Activated CD4-positive, alpha-beta T cell treated with anti-CD3 and anti-CD28 coated beads for 1 hour (primary cell): Measurements from ENCODE around the gene ATP6V0A4.
"Not testable (repeated sequence)": the region's sequence is repeated elsewhere in the genome, so short reads cannot be mapped to it uniquely, and the experiment has no call there.

Experiments
- DNase-seq: peaks from one replicate; pipeline ENCODE4 v3.0.0-alpha.2; 2020

ATP6V0A4 gene

DNA sequence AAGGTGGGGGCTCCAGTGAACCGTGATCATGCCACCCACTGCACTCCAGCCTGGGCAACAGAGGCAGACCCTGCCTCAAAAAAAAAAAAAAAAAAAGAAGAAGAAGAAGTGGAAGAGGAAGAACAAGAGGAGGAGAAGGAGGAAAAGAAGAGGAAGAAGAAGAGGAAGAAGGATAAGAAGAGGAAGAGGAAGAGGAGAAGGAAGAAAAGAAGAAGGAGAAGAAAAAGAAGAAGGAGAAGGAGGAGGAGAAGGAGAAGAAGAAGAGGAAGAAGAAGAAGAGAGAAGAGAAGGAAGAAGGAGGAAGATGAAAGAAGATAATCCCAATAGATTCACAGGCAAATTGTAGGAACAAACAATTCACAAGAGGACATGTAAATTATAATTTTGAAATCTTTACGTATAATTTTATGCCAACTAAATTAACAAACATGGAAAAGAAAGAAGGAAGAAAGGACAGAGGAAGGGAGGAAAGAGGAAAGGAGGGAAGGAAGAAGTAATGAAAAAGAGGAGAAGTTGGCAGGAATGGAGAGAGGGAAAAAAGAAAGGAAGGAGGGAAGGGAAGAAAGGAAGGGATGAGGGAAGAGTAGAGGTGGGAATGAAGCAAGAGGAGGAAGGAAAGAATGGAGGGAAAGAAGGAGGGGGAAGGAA is 100.3 kb downstream of the ATP6V0A4 start:
- no peak for DNase-seq

DNA sequence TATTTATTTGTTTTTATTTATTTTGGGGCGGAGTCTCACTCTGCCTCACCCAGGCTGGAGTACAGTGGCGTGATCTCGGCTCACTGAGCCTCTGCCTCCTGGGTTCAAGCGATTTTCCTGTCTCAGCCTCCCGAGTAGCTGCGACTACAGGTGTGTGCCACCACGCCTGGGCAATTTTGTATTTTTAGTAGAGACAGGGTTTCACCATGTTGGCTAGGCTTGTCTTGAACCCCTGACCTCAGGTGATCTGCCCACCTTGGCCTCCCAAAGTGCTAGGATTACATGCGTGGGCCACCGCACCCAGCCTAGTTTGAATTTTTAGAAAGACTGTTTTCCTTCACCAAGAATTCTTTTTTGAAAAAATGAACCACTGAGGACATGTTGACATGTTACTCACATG is 102.2 kb downstream of the ATP6V0A4 start:
- DNase-seq: not testable (repeated sequence)

DNA sequence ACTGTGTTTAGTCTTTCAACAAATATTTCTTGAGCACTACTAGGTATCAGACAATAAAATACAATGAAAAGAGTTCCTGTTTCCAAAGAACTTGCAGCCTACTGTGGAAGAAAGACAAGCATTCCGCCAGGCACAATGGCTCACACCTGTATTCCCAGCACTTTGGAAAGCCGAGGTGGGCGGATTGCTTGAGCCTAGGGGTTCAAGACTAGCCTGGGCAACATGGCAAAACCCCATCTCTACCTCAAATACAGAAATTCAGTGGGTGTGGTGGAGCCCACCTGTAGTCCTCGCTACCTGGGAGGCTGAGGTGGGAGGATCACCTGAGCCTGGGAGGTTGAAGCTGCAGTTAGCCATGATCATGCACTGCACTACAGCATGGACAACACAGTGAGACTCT is 102.9 kb downstream of the ATP6V0A4 start:
- no peak for DNase-seq

DNA sequence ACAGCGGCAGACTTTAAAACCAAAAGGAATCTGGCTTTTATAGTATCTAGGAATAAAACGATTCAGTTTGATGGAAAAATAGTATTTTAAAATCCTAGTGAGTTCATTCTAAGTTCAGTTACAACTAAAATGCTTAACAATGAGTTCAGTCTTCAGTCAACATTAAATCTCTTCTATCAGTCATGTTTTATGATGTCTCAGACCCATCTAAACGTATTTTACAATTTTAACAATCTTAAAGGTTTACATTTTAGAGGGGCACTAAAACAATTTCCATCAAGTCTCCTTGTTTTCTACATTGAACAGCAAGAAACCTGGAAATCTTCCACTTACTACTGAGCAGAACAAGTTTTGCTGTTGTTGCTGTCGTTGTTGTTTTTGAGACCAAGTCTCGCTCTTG is 106.8 kb downstream of the ATP6V0A4 start:
- no peak for DNase-seq

DNA sequence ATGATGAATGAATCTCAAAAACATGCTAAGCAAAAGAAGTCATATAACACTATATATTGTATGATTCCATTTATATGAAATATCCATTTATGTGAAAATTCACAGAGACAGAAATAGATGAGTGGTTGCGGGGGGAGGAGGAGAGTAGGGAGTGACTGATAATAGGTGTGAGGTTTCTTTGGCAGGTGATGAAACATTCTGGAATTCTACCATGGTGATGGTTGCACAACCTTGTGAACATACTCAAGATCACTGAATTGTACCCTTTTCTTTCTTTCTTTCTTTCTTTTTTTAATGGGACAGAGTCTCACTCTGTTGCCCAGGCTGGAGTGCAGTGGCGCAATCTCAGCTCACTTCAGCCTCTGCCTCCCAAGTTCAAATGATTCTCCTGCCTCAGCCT is 107.5 kb downstream of the ATP6V0A4 start:
- no peak for DNase-seq

DNA sequence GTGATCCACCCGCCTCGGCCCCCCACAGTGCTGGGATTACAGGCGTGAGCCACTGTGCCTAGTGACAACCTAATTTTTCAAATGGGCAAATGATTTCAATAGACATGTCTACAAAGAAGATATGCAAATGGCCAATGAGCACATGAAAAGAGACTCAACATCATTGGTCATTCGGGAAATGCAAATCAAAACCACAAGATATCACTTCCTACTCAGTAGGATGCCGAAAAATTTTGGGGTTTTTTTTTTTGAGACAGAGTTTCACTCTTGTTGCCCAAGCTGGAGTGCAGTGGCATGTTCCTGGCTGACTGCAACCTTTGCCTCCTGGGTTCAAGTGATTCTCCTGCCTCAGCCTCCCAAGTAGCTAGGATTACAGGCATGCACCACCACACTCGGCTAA is 110.0 kb downstream of the ATP6V0A4 start:
- not testable (repeated sequence) for DNase-seq

DNA sequence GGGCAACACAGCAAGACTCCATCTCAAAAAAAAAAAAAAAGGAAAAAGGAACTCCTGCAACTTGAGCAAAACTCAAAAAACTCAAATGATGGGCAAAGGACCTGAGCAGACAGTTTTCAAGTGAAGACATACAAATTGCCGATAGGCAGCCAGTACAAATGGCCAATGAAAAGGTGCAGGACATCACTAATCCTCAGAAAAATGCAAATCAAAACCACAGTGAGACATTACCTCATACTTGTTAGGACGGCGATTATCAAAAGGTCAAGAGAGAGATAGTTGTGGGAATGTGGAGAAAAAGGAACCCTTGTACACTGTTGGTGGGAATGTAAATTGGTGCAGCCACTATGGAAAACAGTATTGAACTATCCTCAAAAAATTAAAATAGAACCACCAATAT is 113.7 kb downstream of the ATP6V0A4 start:
- no peak for DNase-seq

DNA sequence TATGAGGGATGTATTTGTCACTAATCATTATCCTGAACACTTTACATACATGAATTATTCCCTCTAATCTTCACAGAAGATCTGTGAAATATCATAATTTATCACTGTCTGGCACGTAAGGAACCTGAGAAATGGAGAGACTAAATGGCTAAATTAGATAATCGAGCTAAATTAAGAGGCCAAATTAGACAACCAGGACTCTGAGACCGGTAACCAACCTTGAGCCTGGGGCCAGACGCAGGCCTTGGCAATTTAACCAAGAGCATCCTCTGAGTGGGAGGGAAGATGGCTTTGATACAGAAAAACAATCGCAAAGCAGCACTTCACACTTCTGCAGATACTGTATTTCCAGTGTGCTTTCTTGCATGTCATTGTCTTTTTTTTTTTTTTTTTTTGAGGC is 118.2 kb downstream of the ATP6V0A4 start:
- no peak for DNase-seq

DNA sequence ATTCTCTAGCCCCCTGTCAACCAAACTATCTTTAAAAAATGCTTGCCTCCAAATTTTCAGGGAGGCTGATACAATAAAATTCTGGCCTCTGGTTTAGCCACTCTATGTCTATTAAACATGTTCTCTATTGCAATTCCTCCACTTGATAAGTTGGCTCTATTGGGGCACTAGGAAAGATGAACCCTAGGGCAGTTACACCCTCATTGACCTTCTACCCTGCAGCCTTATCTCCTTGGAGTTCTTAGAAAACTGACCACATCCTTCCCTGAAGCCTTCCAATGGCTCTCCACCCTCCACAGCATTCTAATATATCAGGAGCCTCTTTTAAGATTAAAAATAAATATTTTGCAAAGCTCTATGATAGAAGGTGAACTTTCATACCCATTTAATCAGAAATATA is 127.4 kb downstream of the ATP6V0A4 start:
- DNase-seq: no peak

DNA sequence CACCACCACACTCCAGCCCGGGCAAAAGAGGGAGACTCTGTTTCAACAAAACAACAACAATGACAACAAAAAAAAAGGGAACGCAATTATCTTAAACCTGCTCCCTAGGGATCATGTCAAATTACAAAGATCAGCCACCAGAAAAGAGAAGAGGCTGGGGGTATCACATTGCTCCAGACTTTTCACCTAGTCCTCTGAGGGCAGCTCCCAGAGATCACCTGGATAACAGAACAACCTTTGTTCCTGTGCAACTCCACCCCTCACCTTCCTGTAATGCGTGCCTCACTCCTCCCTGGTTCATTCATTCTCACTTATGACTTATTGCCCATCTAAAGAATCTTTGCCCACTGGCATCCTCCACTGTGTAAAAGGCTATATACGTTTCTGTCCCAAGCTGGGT is 128.6 kb downstream of the ATP6V0A4 start:
- DNase-seq: no peak

DNA sequence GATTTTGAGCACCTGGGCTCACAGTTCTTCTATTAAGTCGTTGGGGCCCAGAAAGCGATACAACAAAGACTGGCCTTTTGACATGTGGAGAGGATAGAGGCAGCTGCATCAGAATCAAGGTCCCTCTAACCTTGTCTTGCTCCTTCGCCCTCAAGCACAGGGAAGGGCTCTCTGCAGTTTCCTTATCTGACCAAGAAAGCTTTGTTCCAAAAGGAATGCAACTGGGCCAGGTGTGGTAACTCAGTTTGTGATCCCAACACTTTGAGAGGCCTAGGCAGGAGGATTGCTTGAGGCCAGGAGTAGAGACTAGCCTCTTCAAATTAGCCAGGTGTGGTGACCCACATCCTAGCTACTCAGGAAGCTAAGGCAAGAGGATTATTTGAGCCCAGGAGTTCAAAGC is 129.1 kb downstream of the ATP6V0A4 start:
- no peak for DNase-seq

DNA sequence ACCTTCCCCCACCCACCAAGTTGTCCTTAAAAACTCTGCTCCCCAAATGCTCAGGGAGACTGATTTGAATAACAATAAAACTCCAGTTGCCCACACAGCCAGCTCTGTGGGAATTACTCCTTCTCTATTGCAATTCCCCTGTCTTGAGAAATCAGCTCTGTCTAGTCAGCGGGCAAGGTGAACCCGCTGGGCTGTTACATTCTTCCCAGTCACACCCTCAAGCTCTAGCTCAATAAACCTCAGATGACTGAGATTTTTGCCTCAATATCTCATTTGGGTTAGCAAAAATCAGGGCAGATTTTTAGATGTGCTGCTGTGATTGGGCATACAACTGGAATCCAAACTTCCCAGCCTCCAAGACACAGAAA is 129.8 kb downstream of the ATP6V0A4 start:
- no peak for DNase-seq

DNA sequence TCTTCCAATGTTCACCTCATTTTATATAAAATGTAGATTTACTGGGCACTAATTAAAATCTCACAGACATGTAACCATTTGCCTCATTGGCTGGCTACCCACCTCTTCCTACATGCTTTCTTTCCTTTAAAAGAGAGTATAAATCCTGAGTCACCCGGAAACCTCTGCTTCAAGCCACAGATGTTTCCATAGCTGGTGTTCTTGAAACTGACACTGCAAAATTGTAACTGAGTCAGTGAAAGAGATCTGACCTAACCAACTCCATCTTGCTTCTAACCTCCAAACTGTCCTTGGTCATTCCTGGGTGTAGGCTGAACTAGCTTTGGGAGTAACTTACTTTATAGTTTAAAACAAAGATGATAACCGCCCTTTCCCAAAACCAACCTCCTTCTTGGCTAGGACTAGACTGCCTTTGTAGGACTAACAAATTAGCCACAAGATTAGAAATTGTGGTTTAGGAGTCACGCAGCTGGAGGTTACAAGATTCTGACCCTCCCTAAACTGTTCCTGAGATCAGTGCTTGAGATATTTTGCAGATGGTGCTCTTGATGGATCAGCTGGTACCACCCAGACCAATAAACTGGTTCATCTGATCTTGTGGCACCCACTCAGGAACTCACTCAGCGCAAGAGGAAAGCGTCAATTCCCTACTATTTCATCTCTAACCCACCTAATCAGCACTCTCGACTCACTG is 130.3 kb downstream of the ATP6V0A4 start:
- DNase-seq: no peak

DNA sequence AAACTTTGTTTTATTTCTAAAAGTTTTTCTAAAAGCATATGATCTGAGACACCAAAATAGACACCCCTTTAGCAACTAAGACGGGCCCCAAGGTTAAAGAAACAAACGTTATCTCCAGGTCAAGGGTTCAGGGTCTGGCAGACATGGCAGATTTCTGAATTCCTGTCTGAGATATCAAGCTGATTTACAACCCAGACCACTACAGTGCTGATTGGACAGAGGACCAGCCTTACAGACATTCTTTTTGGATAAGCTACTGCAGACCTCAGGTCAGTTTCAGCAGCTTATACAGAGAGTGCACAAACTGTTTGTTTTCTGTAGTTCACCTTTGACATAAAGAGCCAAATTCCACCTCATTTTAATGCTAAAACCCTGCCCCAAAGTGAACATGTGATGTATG is 131.6 kb downstream of the ATP6V0A4 start:
- no peak for DNase-seq

DNA sequence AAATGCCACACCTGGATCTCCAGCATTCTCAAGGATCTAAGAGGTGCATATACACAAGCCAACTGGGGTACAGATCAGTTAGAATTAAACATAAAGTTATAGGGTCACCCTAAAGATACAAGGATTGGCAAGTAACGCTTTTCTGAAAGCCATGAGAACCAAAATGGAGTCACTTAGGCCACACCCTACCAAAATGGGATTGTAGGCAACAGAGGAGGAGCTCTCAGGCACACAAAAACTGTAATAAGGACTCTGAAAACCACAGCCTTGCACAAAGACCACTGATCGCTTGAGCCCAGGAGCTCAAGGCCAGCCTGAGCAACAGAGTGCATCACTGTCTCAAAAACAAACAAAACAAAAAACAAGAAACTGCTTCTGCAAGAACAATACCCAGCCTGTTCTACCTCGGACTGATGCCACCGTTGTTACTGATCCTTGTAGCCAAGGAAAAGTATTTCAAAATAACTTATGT is 132.3 kb downstream of the ATP6V0A4 start:
- no peak for DNase-seq

DNA sequence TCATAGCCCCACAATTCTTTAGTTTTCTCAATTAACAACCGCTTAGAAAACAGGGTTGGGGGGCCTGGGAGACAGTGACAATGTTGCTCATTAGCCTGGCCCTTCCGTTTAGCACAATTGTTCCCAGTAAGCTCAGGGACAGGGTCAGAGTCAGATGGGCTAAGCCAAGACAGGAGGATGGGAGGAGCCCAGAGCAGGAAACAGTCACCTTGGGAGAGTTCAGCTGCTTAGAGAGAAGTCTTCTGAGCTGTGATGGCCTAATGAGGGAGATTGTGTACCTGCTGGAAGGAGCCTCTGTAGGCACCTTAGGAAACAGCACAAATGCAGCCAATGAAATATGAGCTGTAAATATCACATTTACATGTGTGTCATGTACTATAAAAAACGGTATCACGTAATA is 132.7 kb downstream of the ATP6V0A4 start:
- no peak for DNase-seq

DNA sequence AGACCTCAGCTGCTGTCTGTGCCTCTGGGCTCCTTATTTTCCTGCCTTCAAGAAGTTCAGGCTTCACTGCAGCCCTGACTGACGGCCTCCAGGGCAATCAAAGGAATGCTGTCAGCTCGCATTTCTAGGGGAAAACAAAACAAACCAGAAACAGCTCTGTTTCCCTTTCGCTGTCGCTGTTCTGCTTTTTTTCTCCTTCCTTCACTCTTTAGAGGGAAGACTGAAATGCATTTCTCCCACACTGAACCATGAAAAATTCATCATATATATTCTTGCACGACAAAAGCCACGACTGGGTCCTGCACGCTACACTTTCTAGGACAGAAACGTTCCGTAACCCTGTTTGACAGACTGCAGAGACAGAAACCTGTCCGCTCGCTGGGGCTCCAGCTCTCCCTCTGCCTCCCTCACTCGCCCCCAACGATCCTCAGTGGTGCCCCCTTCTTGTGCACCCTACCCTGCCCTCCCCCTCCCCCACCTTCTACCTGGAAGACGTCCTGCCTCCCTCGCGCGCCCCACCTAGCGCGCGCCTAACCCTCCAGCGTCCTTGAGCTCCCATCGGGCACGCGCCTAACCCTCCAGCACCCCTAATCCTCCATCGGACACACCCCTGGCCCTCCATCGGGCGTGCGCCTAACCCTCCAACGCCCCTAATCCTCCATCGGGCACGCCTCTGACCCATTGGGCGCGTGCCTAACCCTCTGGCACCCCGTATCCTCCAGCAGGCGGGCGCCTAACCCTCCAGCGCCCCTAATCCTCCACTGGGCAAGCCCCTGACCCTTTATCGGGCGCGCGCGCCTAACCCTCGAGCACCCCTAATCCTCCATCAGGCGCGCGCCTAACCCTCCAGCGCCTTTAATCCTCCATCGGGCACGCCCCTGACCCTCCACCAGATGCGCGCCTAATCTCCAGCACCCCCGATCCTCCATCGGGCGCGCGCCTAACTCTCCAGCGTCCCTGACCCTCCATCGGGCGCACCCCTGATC is 134.0 kb downstream of the ATP6V0A4 start:
- DNase-seq: no peak

DNA sequence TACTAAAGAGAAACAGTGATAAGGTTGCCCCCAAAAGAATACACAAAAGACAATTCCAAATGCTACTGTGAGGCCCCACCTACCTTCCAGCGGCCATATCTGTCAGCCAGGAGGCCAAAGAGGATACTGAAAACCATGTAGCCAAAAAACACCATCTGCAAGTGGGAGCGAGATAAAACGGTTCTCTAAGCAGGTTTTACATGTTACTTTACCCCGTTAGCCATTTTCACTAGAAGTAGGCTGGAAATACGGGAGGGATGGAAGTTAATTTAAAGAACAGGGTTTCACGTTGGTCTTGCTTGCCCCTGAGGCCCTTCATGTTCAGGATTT is 135.0 kb downstream of the ATP6V0A4 start:
- no peak for DNase-seq

DNA sequence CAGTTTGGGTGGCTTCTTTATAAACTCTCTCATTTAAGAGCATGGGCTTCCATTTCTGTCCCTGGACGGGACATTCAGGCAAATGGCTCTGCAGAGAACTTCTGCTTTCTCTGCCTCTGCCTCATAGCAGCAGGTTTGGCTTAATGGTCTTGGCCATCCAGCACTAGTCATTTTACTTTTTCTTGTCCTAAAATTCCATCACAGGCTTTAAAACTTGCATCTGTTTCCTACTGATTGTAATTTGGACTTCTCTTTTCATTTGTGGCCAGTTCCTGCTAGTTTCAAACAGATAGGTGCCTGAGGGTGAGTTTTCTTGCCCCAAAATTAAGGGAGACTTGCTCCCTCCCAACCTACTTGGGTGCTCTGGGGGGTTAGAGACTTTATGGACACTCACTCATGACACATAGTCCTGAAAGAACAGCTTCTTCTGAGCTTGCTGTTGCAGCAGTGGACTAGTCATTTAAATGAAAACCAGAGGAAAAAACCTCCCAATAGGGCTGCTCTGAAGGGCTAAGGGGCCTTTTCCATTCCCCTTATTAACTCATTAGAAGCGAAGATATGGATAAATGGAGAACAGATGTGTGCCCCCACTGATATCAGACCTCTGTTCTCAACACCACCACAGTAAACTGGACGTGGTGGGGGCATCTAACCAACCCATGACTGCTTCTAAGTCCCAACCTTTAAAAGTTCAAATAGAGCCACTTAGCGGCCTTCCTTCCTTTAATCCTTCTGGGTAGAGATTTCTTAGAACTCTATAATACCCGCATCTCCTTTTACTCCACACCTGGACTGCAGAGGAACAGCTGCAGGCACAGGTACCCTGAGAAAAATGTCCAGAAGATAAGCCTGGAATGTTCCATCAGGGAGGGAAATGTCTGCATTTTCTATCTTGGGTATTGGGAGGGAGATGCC is 135.7 kb downstream of the ATP6V0A4 start:
- DNase-seq: no peak

DNA sequence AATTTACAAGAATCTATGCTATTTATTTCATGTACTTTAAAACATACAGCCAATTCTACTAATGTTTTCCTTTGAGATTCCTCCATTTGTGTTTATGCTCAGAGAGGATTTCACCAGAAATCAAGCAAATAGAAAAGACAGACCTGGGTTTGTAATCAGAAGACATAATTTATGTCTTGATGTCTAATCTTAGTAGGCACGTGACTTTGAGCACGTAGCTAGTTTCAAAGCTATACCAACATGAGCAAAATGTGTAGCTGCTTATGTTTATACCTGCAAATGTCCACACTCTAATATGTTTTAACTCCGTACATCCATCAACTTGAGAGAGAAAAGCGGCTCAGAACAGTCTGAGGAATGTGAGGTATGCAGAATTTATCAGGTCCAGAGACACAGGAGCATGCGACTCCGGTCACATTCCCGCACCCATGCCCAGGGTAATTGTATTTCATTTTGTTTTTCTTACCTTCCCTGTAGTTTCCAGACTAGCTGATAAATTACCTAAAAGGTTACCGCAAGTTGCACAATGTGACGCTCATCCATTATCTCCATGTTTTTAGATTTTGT is 136.8 kb downstream of the ATP6V0A4 start:
- DNase-seq: no peak

DNA sequence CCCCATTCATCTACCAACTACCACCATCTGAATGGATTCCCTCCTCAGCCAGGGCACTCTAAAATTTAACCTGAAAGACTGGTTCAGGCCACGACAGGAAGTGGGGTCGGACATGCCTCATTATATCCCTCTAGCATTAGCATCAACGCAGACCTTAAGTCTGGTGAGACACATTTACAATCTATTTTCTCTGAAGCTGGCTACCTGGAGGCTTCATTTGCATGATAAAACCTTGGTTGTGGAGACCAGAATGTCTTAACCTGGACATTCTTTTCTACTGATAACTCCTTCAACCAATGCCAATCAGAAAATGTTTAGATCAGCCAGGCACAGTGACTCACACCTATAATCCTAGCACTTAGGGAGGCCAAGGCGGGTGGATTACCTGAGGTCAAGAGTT is 139.1 kb downstream of the ATP6V0A4 start:
- DNase-seq: no peak

DNA sequence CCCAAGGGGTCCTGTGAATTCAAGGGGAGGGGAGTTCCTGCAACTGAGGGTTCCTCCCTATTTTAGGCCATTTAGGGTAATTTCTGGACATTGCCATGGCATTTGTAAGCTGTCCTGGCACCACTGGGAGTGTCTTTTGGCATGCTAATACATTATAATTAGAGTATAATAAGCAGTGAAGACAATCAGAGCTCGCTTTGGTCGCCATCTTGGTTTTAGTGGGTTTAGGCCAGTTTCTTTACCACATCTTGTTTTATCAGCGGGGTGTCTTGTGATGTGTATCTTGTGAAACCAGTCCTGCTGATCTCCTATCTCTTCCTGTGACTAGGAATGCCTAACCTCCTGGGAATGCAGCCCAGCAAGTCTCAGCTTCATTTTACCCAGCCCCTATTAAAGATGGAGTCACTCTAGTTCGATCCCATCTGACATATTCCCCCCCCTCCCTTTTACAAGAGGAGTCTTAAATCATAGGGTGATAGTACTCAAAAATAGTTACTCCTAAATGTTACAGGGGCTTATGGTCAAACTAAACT is 140.1 kb downstream of the ATP6V0A4 start:
- DNase-seq: no peak
